ENCODE results near the gene AP2A2. TPM values are rescaled to one million over a fixed set of nuclear protein-coding genes. Genes with fewer than 3 reads are reported as not detected.
"Not testable (repeated sequence)": the region's sequence is repeated elsewhere in the genome, so short reads cannot be mapped to it uniquely, and the experiment has no call there.

AP2A2 gene
- total and polyA plus RNA-seq, 8 donors: 15.0 to 350 (median 39.9) TPM

DNA sequence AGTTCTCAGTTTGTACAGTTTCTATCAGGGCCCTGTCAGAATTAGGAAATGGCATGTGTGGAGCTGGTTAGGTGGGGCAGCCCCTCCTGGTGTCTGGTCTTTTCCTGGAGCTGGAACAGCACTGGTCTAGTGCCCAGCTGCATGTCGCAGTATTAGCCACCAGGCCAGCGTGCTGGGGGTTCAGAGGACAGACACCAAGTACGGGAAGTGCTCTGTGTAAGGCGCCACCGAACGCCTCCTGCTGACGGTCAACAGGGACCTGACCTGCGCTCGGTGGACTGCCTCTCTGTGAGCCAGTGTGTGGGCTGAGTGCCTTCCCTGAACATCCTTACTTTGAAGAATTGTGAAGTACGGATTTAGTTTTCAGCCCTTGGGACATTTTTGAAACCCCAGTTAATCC lies 33.9 kb downstream of the AP2A2 start:
- TF ChIP-seq, protein P1, sequence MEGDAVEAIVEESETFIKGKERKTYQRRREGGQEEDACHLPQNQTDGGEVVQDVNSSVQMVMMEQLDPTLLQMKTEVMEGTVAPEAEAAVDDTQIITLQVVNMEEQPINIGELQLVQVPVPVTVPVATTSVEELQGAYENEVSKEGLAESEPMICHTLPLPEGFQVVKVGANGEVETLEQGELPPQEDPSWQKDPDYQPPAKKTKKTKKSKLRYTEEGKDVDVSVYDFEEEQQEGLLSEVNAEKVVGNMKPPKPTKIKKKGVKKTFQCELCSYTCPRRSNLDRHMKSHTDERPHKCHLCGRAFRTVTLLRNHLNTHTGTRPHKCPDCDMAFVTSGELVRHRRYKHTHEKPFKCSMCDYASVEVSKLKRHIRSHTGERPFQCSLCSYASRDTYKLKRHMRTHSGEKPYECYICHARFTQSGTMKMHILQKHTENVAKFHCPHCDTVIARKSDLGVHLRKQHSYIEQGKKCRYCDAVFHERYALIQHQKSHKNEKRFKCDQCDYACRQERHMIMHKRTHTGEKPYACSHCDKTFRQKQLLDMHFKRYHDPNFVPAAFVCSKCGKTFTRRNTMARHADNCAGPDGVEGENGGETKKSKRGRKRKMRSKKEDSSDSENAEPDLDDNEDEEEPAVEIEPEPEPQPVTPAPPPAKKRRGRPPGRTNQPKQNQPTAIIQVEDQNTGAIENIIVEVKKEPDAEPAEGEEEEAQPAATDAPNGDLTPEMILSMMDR (IDR thresholded peaks at IDR 0.05): no peak
- TF ChIP-seq EP300 (IDR thresholded peaks at IDR 0.05): no peak
- no peak for TF ChIP-seq POLR2A (IDR thresholded peaks at IDR 0.05)
- no peak for TF ChIP-seq POLR2AphosphoS5 (IDR thresholded peaks at IDR 0.05)
- Histone ChIP-seq H3K9me3 (no peaks in the 10 kb centered on the region), H3K36me3 (peaks cover 27 to 67% (median 62%) of the 10 kb centered on the region in 4 donors), H3K27me3 (no peaks in the 10 kb centered on the region), H3K4me1 (peaks cover 6 to 20% (median 16%) of the 10 kb centered on the region in 4 donors), H3K4me3 (no peak overlapping the region), H3K27ac (no peak overlapping the region)
- WGBS, 5 donors: 84 to 91% (median 86%) methylated on average over 10 of the region's 10 CpGs
- intact Hi-C loops (cut with DNase I; ENCODE audit: low total_unique reads): no loop called here
- DNase-seq: no peak

GRCh38 chr11:961310-961920 lies 35.7 kb downstream of the AP2A2 start:
- H3K4me1 ChIP-seq; intact Hi-C loops (cut with DNase I; ENCODE audit: low total_unique reads); H3K27ac ChIP-seq; H3K27me3 ChIP-seq; H3K4me3 ChIP-seq; DNase-seq; H3K9me3 ChIP-seq: not testable (repeated sequence)
- 81 to 94% (median 93%) methylated on average over 18 of the region's 18 CpGs for WGBS, 5 donors
- peaks cover 27 to 66% (median 63%) of the 10 kb centered on the region in 4 donors for H3K36me3 ChIP-seq

- intact Hi-C loops (cut with DNase I; ENCODE audit: low total_unique reads): no loop called here
Measured at GRCh38 chr11:961921-962320, 36.3 kb downstream of the AP2A2 start.

DNA sequence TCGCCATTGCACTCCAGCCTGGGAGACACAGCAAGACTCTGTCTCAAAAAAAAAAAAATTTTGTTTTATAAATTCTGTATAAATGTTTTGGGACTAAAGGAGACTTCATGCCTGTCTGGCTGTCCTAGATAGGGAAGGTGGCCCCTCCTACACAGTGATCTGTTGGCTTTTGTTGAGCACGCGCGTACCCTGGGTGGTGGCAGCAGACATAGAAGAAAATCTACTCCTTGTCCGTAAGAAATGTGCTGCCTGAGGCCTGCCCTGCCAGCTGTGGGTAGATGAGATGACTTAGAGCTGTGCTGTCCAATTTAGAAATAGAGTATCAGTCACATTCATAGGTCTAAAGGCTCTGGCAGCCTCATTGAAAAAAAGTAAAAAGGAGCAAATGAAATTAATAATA lies 37.0 kb downstream of the AP2A2 start:
- intact Hi-C loops (cut with DNase I; ENCODE audit: low total_unique reads): no loop called here
- H3K27ac ChIP-seq: no peak overlapping the region
- peaks cover 0 to 16% (median 10%) of the 10 kb centered on the region in 4 donors for H3K4me1 ChIP-seq
- peaks cover 27 to 61% (median 56%) of the 10 kb centered on the region in 4 donors for H3K36me3 ChIP-seq
- no peak for TF ChIP-seq EP300 (IDR thresholded peaks at IDR 0.05)
- no peak for TF ChIP-seq POLR2A (IDR thresholded peaks at IDR 0.05)
- TF ChIP-seq, protein P1 (IDR thresholded peaks at IDR 0.05): no peak
- WGBS, 5 donors: 94 to 100% (median 97%) methylated on average over 5 of the region's 5 CpGs
- no peaks in the 10 kb centered on the region for H3K9me3 ChIP-seq
- no peak for DNase-seq
- no peak overlapping the region for H3K4me3 ChIP-seq
- no peaks in the 10 kb centered on the region for H3K27me3 ChIP-seq

More at GRCh38 chr11:961921-962320, 36.3 kb downstream of the AP2A2 start:
- no peaks in the 10 kb centered on the region for H3K9me3 ChIP-seq
- 89 to 98% (median 91%) methylated on average over 11 to 12 of the region's 12 CpGs for WGBS, 5 donors
- H3K4me3 ChIP-seq: no peak overlapping the region
- TF ChIP-seq, protein P1 (IDR thresholded peaks at IDR 0.05): no peak
- no peak for TF ChIP-seq POLR2A (IDR thresholded peaks at IDR 0.05)
- TF ChIP-seq POLR2AphosphoS5 (IDR thresholded peaks at IDR 0.05): no peak
- TF ChIP-seq EP300 (IDR thresholded peaks at IDR 0.05): no peak
- no peak for DNase-seq
- peaks cover 27 to 63% (median 59%) of the 10 kb centered on the region in 4 donors for H3K36me3 ChIP-seq
- no peaks in the 10 kb centered on the region for H3K27me3 ChIP-seq
- no peak overlapping the region for H3K27ac ChIP-seq
- H3K4me1 ChIP-seq: peaks cover 0 to 13% (median 9%) of the 10 kb centered on the region in 4 donors

DNA sequence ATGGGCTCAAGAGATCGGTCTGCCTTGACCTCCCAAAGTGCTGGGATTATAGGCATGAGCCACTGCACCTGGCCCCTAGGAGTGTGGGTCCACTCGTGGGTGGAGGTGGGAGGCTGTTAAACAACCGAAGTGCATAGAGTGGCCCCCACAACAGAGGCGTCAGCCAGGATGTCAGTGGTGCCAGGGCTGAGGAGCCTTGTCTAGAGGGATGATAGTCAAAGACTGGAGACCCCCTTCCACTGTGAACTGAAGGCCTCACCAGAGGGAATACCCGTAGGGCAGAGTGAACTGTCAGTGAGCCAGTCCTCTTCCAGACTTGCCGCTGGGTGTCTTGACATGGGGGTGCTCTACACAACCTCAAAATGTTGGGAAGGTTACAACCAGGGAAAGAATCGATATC lies 38.2 kb downstream of the AP2A2 start:
- intact Hi-C loops (cut with DNase I; ENCODE audit: low total_unique reads): no loop called here
- 94 to 99% (median 96%) methylated on average over 5 to 7 of the region's 7 CpGs for WGBS, 5 donors
- no peak overlapping the region for H3K27ac ChIP-seq
- H3K27me3 ChIP-seq: no peaks in the 10 kb centered on the region
- peaks cover 0 to 27% (median 9%) of the 10 kb centered on the region in 4 donors for H3K4me1 ChIP-seq
- no peak for DNase-seq
- TF ChIP-seq, protein P1 (IDR thresholded peaks at IDR 0.05): no peak
- TF ChIP-seq POLR2AphosphoS5 (IDR thresholded peaks at IDR 0.05) (no peak), EP300 (IDR thresholded peaks at IDR 0.05) (no peak), POLR2A (IDR thresholded peaks at IDR 0.05) (no peak)
- H3K4me3 ChIP-seq: no peak overlapping the region
- H3K36me3 ChIP-seq: peaks cover 27 to 70% (median 65%) of the 10 kb centered on the region in 4 donors
- no peaks in the 10 kb centered on the region for H3K9me3 ChIP-seq

Measured in stomach (tissue), 9 donors.